B cell (primary cell): ENCODE measurements around the gene PLEKHA7. TPM values are rescaled to one million over a fixed set of nuclear protein-coding genes. Genes with fewer than 3 reads are reported as not detected.

Experiments
- ATAC-seq: fragments of 200-7000 bp; cut with Tn5 transposase; one replicate; pipeline ENCODE4 v1.10.0; 2021; ENCODE audit warnings: low read depth, mild to moderate bottlenecking, moderate number of reproducible peaks, moderate library complexity
- CTCF ChIA-PET: fragments of 350-600 bp; sonication (Branson Sonifier 250); formaldehyde crosslinking; loops from one replicate; lab custom pipeline; 2021; ENCODE audit warnings: antibody characterized with exemption, inconsistent platforms; lab: Charles Lee
- POLR2A ChIA-PET: fragments of 350-600 bp; sonication (Branson Sonifier 250); formaldehyde crosslinking; loops from one replicate; lab custom pipeline; 2021; ENCODE audit warnings: antibody characterized with exemption; lab: Charles Lee
- DNase-seq: peaks from one replicate; pipeline ENCODE4 v3.0.0; 2013
- H2AFZ ChIP-seq: 2 replicates; pipeline ENCODE4 v1.6.1; 2012; ENCODE audit warnings: mild to moderate bottlenecking, low read depth, low read length; ENCODE audit not compliant: insufficient read depth, poor library complexity, severe bottlenecking
- H3K27ac ChIP-seq, 2 donors: 1 replicate in 1 of 2; 2 replicates in 1 of 2; pipeline ENCODE4 v1.5.1; 2012 to 2013; ENCODE audit warnings: low read length in 2 of 2, mild to moderate bottlenecking in 2 of 2, moderate library complexity in 1 of 2
- H3K27me3 ChIP-seq, 4 experiments: fragments of 200-600 bp in 1 of 4; sonication (generic) in 1 of 4; replicated peaks in 1 of 4; 1 replicate in 2 of 4; 2 replicates in 2 of 4; pipeline versions ENCODE4 v1.6.1 to v1.7.0; 2013 to 2016; ENCODE audit warnings: low read length in 3 of 4, mild to moderate bottlenecking in 2 of 4, mixed read lengths in 1 of 4, moderate library complexity in 1 of 4; ENCODE audit not compliant: insufficient read depth in 4 of 4, control insufficient read depth in 3 of 4; ENCODE audit errors: control extremely low read depth in 1 of 4
- H3K36me3 ChIP-seq, 2 experiments: replicated peaks in 1 of 2; 1 replicate in 1 of 2; 2 replicates in 1 of 2; pipeline versions ENCODE4 v1.6.1 to v1.7.1; 2013; ENCODE audit warnings: low read length in 1 of 2; ENCODE audit not compliant: insufficient read depth in 2 of 2, control insufficient read depth in 1 of 2; ENCODE audit errors: control extremely low read depth in 1 of 2, extremely low read depth in 1 of 2
- H3K4me1 ChIP-seq, 2 donors: fragments of 200-600 bp in 1 of 2; sonication (generic) in 1 of 2; 1 replicate in 1 of 2; 2 replicates in 1 of 2; pipeline versions ENCODE4 v1.5.1 to v1.6.1; 2013 to 2017; ENCODE audit warnings: low read length in 2 of 2; ENCODE audit not compliant: control insufficient read depth in 2 of 2, insufficient read depth in 2 of 2
- H3K4me2 ChIP-seq: replicated peaks from 2 replicates; pipeline ENCODE3; 2012; ENCODE audit warnings: mild to moderate bottlenecking, low read depth, low read length; ENCODE audit not compliant: poor library complexity, severe bottlenecking
- H3K4me3 ChIP-seq, 5 experiments: fragments of 200-600 bp in 1 of 5; sonication (generic) in 1 of 5; 1 replicate in 3 of 5; 2 replicates in 2 of 5; pipeline versions ENCODE4 v1.5.1 to v1.7.0; 2011 to 2016; ENCODE audit warnings: low read length in 4 of 5, mild to moderate bottlenecking in 4 of 5, low read depth in 2 of 5, control low read depth in 1 of 5, moderate library complexity in 1 of 5; ENCODE audit not compliant: insufficient read depth in 1 of 5; ENCODE audit errors: control extremely low read depth in 1 of 5, extremely low read depth in 1 of 5
- H3K79me2 ChIP-seq: fragments of 200-600 bp; sonication (generic); one replicate; pipeline ENCODE4 v1.6.0; 2016; ENCODE audit warnings: low read length; ENCODE audit not compliant: control insufficient read depth, insufficient read depth
- H3K9ac ChIP-seq: fragments of 200-600 bp; sonication (generic); 2 replicates; pipeline ENCODE4 v1.6.1; 2017; ENCODE audit warnings: mild to moderate bottlenecking, low read length, moderate library complexity
- H3K9me3 ChIP-seq, 3 donors: one replicate each; pipeline versions ENCODE4 v1.6.1 to v1.7.1; 2013; ENCODE audit warnings: low read length in 2 of 3; ENCODE audit not compliant: control insufficient read depth in 2 of 3, insufficient read depth in 1 of 3; ENCODE audit errors: control extremely low read depth in 1 of 3
- H4K20me1 ChIP-seq: 2 replicates; pipeline ENCODE4 v1.6.0; 2012; ENCODE audit warnings: mild to moderate bottlenecking, low read length; ENCODE audit not compliant: insufficient read depth, control insufficient read depth, poor library complexity, severe bottlenecking
- H3K27ac Mint-ChIP-seq: one replicate; pipeline ENCODE4 v1.8.0; 2021; ENCODE audit warnings: mixed read lengths
- H3K27me3 Mint-ChIP-seq: one replicate; pipeline ENCODE4 v1.8.0; 2021; ENCODE audit warnings: mixed read lengths
- H3K4me1 Mint-ChIP-seq: one replicate; pipeline ENCODE4 v1.8.0; 2021; ENCODE audit warnings: mixed read lengths
- H3K4me3 Mint-ChIP-seq: one replicate; pipeline ENCODE4 v1.8.0; 2021; ENCODE audit warnings: mixed read lengths
- H3K9me3 Mint-ChIP-seq: one replicate; pipeline ENCODE4 v1.8.0; 2022; ENCODE audit warnings: mixed read lengths; ENCODE audit not compliant: insufficient read depth
- CTCF ChIP-seq: fragments of 200-600 bp; IDR thresholded peaks from one replicate; pipeline ENCODE4 v1.8.0; 2022; ENCODE audit warnings: antibody characterized with exemption, mild to moderate bottlenecking
- EZH2 ChIP-seq: IDR thresholded peaks from 2 replicates; pipeline ENCODE4 v1.6.1; 2012; ENCODE audit warnings: borderline replicate concordance, low read depth, mild to moderate bottlenecking, moderate library complexity, low read length; ENCODE audit not compliant: insufficient read depth, poor library complexity, severe bottlenecking
- WGBS: methylation state at CpG from one replicate; pipeline ENCODE4 v1.1.5; 2013; ENCODE audit warnings: missing lambda C conversion rate; ENCODE audit not compliant: insufficient coverage; 5-methylcytosine and 5-hydroxymethylcytosine counted together
- intact Hi-C: fragments of 100-400 bp; cut with micrococcal nuclease; formaldehyde crosslinking; loops from one replicate; pipeline ENCODE4 v1.10.0; 2022
- polyA plus RNA-seq: library from polyadenylated mRNA; depleted of rRNA; stranded (reverse); fragments of >200 nt; gene quantifications from 2 replicates; pipeline ENCODE4 v1.2.3, GENCODE V29; 2012
- total RNA-seq, 2 donors: library from RNA; stranded (reverse); fragments of 120-200 nt in 1 of 2; gene quantifications; 1 replicate in 1 of 2; 2 replicates in 1 of 2; pipeline versions ENCODE4 v1.2.3 to v1.2.4, GENCODE V29; 2013 to 2022

PLEKHA7 gene
- total and polyA plus RNA-seq, 2 donors (not counting 1 experiment from before 2014, with no cell fraction given): 1.7 to 8.2 TPM

DNA sequence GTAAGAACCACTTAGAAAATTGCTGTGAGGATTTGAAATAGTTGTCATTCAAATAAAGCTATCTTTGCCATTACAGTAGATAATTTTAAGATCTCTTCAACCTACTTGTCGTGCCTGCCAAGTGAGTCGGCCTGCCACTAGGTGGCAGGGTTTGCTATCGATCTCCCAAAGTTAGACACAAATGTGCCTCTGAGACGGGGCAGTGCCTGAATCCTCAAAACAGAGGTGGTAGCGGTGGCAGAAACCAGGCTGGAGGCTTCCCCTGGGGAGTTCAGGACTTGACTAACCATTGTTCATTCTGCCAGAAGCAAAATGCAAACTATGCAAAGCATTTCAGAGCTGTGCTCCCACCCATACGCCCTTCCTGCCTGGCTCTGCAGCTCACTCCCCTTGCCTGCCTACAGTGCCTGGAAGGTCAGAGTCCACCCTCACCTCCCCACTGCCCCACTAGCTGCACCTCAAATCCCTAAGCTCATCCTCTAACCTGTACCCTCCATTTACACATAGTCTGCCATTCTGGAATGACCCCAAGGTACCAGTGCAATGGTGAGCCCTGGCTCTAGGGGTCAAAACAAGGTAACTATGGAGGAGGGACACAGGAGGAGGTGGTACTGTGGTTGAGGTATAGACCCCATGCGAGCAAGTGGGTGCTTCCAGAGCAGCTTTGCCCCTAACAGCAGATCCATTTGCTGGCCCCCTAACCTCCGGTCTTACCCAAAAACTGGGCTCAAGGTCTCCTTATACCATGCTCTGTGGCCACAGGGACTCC is 193.7 kb downstream of the PLEKHA7 start:
- Mint-ChIP-seq H3K27me3 (no peaks in the 10 kb centered on the region), H3K4me1 (peaks cover 7% of the 10 kb centered on the region), H3K27ac (no peak overlapping the region), H3K4me3 (no peak overlapping the region), H3K9me3 (no peaks in the 10 kb centered on the region)
- ChIA-PET POLR2A (no interaction called here), CTCF (interaction anchor here (0.7 to 6.6 kb wide), 27 partner anchors 8 to 684 kb away, joined by 3 to 83 read pairs (median 5); no protein-coding TSS in a partner anchor)
- peak; percentile 72 for ATAC-seq
- Histone ChIP-seq H2AFZ (peak overlapping the region; percentile 58), H3K4me3 (no peak overlapping the region), H3K4me1 (peaks cover 0 to 4% of the 10 kb centered on the region in 2 donors), H3K4me2 (no peak overlapping the region), H4K20me1 (no peaks in the 10 kb centered on the region), H3K9me3 (no peaks in the 10 kb centered on the region), H3K9ac (no peak overlapping the region), H3K27me3 (no peaks in the 10 kb centered on the region), H3K27ac (no peak overlapping the region), H3K79me2 (no peaks in the 10 kb centered on the region), H3K36me3 (no peaks in the 10 kb centered on the region)
- peak; percentile 66 for DNase-seq
- intact Hi-C loops: loop anchor here (1.0 to 5.0 kb wide), 4 partner anchors 102 to 684 kb away; no protein-coding TSS in a partner anchor
- TF ChIP-seq EZH2 (no peak), CTCF (peak; percentile 96)
- WGBS: 27% methylated on average over 7 of the region's 8 CpGs

DNA sequence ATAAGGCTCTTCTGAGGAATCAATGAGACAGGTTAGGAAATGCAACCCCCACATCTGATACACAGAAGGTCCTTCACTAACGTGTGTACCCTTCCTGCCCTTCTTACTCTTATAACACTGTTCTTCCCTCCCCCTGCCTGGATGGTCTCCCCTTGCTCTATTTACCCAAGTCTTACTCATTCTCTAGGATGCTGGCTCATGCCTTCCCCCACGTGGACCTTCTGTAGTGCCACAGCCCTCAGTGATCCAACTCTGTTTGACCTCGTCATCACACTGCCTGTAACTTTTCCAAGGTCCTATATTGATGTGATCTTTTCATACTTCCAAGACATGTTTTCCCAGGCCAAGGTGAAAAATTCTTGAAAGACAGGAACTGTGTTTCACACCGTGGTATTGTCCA is 195.9 kb downstream of the PLEKHA7 start:
- H3K27me3 ChIP-seq: no peaks in the 10 kb centered on the region
- ATAC-seq: no peak
- no peak overlapping the region for H3K4me3 ChIP-seq
- H3K9ac ChIP-seq: no peak overlapping the region
- H3K9me3 Mint-ChIP-seq: no peaks in the 10 kb centered on the region
- 84% methylated on average over 4 of the region's 4 CpGs for WGBS
- CTCF ChIA-PET: interaction anchor here (1.2 kb wide), 1 partner anchor 32 kb away, joined by 3 read pairs; no protein-coding TSS in a partner anchor
- no peak overlapping the region for H2AFZ ChIP-seq
- no peaks in the 10 kb centered on the region for H4K20me1 ChIP-seq
- intact Hi-C loops: no loop called here
- no peak overlapping the region for H3K27ac ChIP-seq
- no peaks in the 10 kb centered on the region for H3K36me3 ChIP-seq
- H3K27me3 Mint-ChIP-seq: no peaks in the 10 kb centered on the region
- no peak overlapping the region for H3K4me2 ChIP-seq
- no peak overlapping the region for H3K27ac Mint-ChIP-seq
- H3K4me1 Mint-ChIP-seq: peaks cover 7% of the 10 kb centered on the region
- POLR2A ChIA-PET: no interaction called here
- DNase-seq: no peak
- H3K4me3 Mint-ChIP-seq: no peak overlapping the region
- H3K4me1 ChIP-seq: peaks cover 0 to 4% of the 10 kb centered on the region in 2 donors
- no peak for TF ChIP-seq CTCF
- no peak for TF ChIP-seq EZH2
- H3K9me3 ChIP-seq: no peaks in the 10 kb centered on the region
- H3K79me2 ChIP-seq: no peaks in the 10 kb centered on the region
